RWPE1 (cell line): ENCODE results near the gene GJC2.

Experiments used
- CTCF ChIA-PET: fragments of 350-600 bp; sonication (Branson Sonifier 250); formaldehyde crosslinking; extraction: SDS; loops from one replicate; lab custom pipeline; 2021; lab: Yijun Ruan, JAX
- POLR2A ChIA-PET: fragments of 400-600 bp; formaldehyde crosslinking; extraction: SDS; loops from one replicate; lab custom pipeline; 2020; ENCODE audit warnings: antibody characterized with exemption; ENCODE audit not compliant: low non-redundant PET; lab: Yijun Ruan, JAX
- DNase-seq: peaks from one replicate; pipeline ENCODE4 v3.0.0; 2012; ENCODE audit warnings: low spot score
- H3K27ac ChIP-seq: fragments of 450-650 bp; 2 replicates; pipeline ENCODE4 v1.5.1; 2017
- CTCF ChIP-seq: fragments of 450-650 bp; conservative IDR thresholded peaks from 2 replicates; pipeline ENCODE4 v1.5.1; 2017; ENCODE audit warnings: low read depth, mild to moderate bottlenecking

Gene GJC2

GRCh38 chr1:228197555-228198147, 47.9 kb downstream of the GJC2 start:
- no peak for DNase-seq
- H3K27ac ChIP-seq, result no peak overlapping the region
- no peak for TF ChIP-seq CTCF
- ChIA-PET CTCF (interaction anchor here (0.7 kb wide), 1 partner anchor 18 kb away, joined by 4 read pairs; no protein-coding TSS in a partner anchor), POLR2A (no interaction called here)

GRCh38 chr1:228198977-228199590, 49.4 kb downstream of the GJC2 start:
- POLR2A ChIA-PET, result interaction anchor here (0.7 kb wide), 1 partner anchor 191 kb away, joined by 3 read pairs; no protein-coding TSS in a partner anchor
- H3K27ac ChIP-seq, result no peak overlapping the region
- CTCF ChIA-PET, result no interaction called here
- no peak for TF ChIP-seq CTCF
- peak; percentile 32 for DNase-seq

- no peak overlapping the region for H3K27ac ChIP-seq
- ChIA-PET CTCF (interaction anchor here (0.6 kb wide), 2 partner anchors 52 to 1517 kb away, joined by 3 read pairs; no protein-coding TSS in a partner anchor), POLR2A (no interaction called here)
- no peak for DNase-seq
- no peak for TF ChIP-seq CTCF
These were observed 55.2 kb downstream of the GJC2 start for GRCh38 chr1:228204958-228205357.

GRCh38 chr1:228205526-228206436, 56.1 kb downstream of the GJC2 start:
- ChIA-PET POLR2A (no interaction called here), CTCF (interaction anchor here (0.6 to 1.0 kb wide), 4 partner anchors 39 to 164 kb away, joined by 3 to 4 read pairs (median 3); no protein-coding TSS in a partner anchor)
- TF ChIP-seq CTCF, result no peak
- peak overlapping the region; percentile 54 for H3K27ac ChIP-seq
- no peak for DNase-seq

GRCh38 chr1:228206582-228207351, 57.0 kb downstream of the GJC2 start:
- POLR2A ChIA-PET, result no interaction called here
- peak overlapping the region; percentile 54 for H3K27ac ChIP-seq
- DNase-seq, result no peak
- CTCF ChIA-PET, result interaction anchor here (0.7 to 1.0 kb wide), 2 partner anchors 40 to 53 kb away, joined by 3 read pairs; no protein-coding TSS in a partner anchor
- peak; percentile 10; the same call in 1 of the 2 replicates for TF ChIP-seq CTCF
